Fibroblast of skin of right biceps (primary cell): Measurements from ENCODE around the gene SLC9A7.

Experiments used
- DNase-seq: peaks from one replicate; pipeline ENCODE4 v3.0.0-alpha.2; 2013

Gene SLC9A7

GRCh38 chrX:46698691-46699090 lies 60.2 kb downstream of the SLC9A7 start:
- no peak for DNase-seq

DNA sequence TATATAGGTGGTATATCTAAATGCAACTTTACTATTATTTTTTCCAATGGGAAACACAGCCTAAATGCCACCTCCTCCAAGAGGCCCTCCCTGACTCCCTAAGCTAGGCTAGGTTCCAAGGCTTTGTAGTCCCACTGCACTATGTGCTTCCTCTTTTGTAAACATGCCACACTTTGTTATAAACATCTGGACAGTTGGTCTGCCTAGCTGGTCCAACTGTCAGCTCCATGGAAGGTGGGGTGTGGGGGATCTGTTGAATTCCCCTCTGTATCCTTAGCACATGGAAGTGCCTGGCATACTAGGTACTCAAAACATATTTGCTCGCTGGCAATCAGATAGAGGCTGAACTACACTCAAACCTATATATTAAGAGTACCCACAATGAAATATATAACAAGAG lies 63.4 kb downstream of the SLC9A7 start:
- DNase-seq, result no peak

DNA sequence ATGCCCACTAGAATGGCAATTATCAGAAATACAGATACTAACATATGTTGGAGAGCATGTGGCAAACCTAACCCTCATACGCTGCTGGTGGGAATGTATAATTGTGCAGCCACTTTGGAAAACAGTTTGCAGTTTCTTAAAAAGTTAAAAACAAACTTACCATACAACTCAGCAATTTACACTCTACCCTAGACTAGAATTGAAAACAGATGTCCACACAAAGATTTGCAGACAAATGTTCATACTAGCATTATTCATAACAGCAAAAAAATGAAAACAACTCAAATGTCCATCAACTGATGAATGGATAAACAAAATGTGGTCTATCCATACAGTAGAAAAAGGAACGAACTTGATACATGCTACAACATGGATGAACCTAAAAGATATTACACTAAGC lies 64.4 kb downstream of the SLC9A7 start:
- DNase-seq, result no peak

- DNase-seq, result no peak
Measured at GRCh38 chrX:46693149-46693548, 65.8 kb downstream of the SLC9A7 start.

DNA sequence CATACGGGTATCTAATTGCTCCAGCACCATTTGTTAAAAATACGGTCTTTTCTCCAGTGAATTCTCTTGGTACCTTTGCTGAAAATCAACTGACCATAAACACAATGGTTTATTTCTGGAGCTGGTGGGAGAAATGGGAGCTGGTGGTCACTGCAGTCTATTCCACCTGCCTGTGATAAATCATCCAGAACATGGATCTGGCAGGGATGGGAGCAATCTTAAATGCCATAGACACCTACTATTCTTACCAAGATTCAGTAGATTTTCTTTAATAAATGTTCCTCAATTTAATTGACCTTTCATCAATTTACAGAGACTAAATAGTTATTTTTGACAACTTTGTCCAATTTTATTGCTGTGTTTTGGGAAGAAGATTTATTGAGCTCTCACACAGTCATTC lies 68.1 kb downstream of the SLC9A7 start:
- no peak for DNase-seq

GRCh38 chrX:46687619-46688018 lies 71.3 kb downstream of the SLC9A7 start:
- no peak for DNase-seq

DNA sequence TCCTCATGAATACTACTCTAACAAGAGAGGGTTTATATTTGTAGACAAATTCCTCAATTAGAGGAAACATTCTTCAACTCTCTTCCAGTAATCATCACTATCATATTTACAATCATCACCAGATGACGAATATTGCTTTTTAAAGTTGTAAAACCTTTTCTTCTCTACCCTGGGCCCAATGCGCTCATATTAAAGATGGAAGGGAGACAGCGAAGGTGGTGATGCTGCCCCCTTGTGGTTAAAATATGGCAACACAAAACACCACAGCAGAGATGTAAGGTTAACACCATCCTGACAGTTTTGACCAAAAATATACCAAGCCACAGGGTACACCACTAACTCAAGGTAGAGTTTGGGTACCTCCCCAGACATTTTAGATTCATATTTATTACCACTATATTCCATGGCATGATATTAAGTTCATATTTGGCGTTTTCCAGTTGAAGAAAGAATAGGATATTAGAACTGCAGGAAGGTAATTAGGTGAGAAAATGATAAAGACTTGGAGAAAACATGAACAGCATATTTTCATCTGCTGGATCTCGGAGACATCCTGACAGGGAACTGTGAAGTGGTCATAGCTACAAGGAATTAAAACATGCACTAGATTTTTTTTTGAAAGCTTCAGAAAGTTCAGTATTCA lies 72.8 kb downstream of the SLC9A7 start:
- DNase-seq, result peak; percentile 61

DNA sequence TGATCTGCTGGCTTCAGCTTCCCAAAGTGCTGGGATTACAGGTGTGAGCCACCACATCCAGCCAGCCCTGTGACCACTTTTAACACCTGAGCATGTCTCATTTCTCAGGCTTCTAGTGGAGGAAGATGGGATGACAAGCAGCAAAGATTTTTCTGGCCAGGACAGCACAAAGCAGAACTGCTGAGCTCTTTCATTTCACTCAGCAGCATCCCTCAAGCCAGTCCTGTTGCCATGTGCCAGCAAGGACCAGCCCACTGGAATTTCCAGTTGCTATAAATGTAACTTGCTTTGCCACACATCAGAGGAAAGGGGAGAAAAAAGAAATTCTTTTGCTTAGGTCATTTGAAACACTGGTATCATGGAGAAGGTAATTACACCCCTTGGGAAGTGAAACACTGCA lies 75.9 kb downstream of the SLC9A7 start:
- no peak for DNase-seq

GRCh38 chrX:46681849-46682248 lies 77.1 kb downstream of the SLC9A7 start:
- peak; percentile 41 for DNase-seq

GRCh38 chrX:46678232-46678631 lies 80.7 kb downstream of the SLC9A7 start:
- DNase-seq, result no peak

DNA sequence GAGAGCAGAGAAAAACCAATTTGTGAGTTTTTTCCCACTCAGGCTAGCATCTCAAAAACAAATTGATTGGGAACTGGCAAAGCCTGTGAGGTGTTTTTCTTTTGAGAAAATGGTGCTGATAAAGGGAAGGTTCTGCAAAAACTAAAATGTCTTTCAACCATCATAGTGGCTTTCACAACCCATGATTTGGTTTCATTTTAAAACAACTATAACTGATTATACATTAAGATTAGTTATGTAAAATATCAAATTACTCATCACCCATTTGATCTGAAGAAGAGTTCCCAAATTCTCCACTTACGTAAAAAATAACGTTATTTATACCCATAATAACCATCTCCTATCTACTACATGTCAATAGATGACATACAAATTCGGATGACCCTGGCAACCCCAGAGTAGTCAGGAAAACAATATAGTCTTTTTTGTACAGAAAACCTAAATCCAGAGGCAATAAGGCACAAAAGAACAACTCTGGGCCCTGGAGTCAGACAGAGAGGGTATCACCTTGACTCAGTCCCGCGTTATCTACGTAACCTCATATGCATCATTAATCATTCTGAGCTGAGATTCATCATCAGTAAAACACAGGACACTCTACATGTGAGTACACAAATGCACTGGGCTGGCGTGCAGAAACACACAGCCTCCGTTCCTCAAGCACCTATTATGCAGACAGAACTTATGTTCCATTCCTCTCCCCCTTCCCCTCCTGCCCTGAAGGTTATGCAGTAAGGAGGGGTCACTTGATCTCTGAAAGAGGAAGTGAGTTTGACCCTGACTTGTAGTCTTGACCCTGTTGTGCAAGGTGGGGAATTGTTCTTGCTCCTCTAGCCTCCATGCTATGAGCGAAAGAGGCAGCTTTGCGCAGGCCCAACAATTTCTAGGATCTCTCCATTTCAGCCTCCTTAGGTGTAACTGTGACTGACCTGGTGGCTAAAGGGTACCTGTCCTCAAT lies 82.2 kb downstream of the SLC9A7 start:
- DNase-seq, result no peak

GRCh38 chrX:46673620-46674359 lies 85.1 kb downstream of the SLC9A7 start:
- DNase-seq, result no peak

GRCh38 chrX:46670316-46670715 lies 88.6 kb downstream of the SLC9A7 start:
- no peak for DNase-seq

- no peak for DNase-seq
Measured at GRCh38 chrX:46666831-46667230, 92.1 kb downstream of the SLC9A7 start.

- DNase-seq, result peak; percentile 22
Measured at GRCh38 chrX:46665232-46666152, 93.4 kb downstream of the SLC9A7 start.

GRCh38 chrX:46662188-46662958 lies 96.5 kb downstream of the SLC9A7 start:
- no peak for DNase-seq

- DNase-seq, result no peak
Measured at GRCh38 chrX:46653482-46653881, 105.4 kb downstream of the SLC9A7 start.

DNA sequence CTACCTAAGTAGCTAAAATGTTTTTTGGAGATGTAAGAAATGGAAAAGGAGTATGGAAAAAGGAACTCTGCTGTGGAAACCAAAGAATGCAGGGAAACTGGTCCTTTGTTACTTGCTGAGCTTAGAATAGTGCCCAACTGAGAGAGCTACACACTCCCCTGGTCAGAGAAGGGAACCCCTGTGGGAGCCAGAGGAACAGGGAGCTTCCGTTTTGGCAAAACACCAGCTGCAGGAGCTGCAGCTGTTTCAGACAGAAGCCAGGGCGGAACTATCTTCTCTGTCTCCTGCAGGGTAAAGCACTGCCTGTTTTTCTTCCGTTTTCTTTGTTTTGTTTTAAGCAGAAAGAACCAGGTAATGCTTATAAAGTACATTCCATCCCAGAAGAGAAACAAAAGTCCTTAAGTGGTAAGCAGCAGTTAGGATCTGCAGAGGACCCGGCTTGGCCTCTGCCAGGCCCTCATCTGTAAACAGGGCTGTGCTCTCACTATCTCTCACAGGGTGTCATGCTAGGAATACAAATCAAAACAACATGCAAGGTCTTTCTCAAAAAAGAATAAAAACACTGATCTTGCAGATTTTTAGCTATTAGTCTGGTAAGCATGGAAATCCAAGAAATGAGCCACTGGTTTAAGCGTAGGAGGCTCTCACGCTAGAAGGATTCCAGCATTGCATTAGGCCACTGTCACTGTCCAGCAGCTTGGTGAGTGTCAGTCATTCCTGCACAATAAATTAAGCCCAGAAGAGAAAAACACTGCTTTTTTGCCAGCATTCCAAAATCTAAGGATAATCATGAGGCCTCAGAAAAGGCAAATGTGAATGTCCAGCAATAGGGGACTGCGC lies 109.3 kb downstream of the SLC9A7 start:
- DNase-seq, result peak; percentile 20

GRCh38 chrX:46648660-46649059 lies 110.3 kb downstream of the SLC9A7 start:
- no peak for DNase-seq

- DNase-seq, result no peak
Measured at GRCh38 chrX:46647251-46647650, 111.7 kb downstream of the SLC9A7 start.

- DNase-seq, result no peak
Measured at GRCh38 chrX:46645614-46646013, 113.3 kb downstream of the SLC9A7 start.
